Type B pancreatic cell (in vitro differentiated cells): ENCODE results near the gene CCT5. TPM values are rescaled to one million over a fixed set of nuclear protein-coding genes. Genes with fewer than 3 reads are reported as not detected.

Source experiments
- DNase-seq: peaks from one replicate; pipeline ENCODE4 v3.0.0; 2021; ENCODE audit warnings: mixed read lengths; ENCODE audit not compliant: unreplicated experiment; ENCODE audit errors: extremely low spot score
- H3K27ac Mint-ChIP-seq: 2 replicates; pipeline ENCODE4 v1.8.0; 2021; ENCODE audit warnings: mild to moderate bottlenecking, mixed read lengths
- H3K27me3 Mint-ChIP-seq: 2 replicates; pipeline ENCODE4 v1.8.0; 2021; ENCODE audit warnings: mixed read lengths
- H3K36me3 Mint-ChIP-seq: 2 replicates; pipeline ENCODE4 v1.8.0; 2021; ENCODE audit warnings: mixed read lengths
- H3K4me1 Mint-ChIP-seq: one replicate; pipeline ENCODE4 v1.8.0; 2021; ENCODE audit warnings: mixed read lengths; ENCODE audit not compliant: unreplicated experiment
- H3K4me3 Mint-ChIP-seq: 2 replicates; pipeline ENCODE4 v1.8.0; 2021; ENCODE audit warnings: mild to moderate bottlenecking, mixed read lengths
- H3K9me3 Mint-ChIP-seq: 2 replicates; pipeline ENCODE4 v1.8.0; 2021; ENCODE audit warnings: mixed read lengths
- CTCF ChIP-seq: fragments of 200-600 bp; sonication (generic); conservative IDR thresholded peaks from 2 replicates; pipeline ENCODE4 v1.5.0; 2021; ENCODE audit warnings: antibody characterized with exemption, mild to moderate bottlenecking
- total RNA-seq: library from RNA; stranded (reverse); gene quantifications from 2 replicates; pipeline ENCODE4 v1.2.1, GENCODE V29; 2021; ENCODE audit warnings: low replicate concordance

CCT5 gene
- total RNA-seq, 1 donor from 2014 or later: 255 TPM

DNA sequence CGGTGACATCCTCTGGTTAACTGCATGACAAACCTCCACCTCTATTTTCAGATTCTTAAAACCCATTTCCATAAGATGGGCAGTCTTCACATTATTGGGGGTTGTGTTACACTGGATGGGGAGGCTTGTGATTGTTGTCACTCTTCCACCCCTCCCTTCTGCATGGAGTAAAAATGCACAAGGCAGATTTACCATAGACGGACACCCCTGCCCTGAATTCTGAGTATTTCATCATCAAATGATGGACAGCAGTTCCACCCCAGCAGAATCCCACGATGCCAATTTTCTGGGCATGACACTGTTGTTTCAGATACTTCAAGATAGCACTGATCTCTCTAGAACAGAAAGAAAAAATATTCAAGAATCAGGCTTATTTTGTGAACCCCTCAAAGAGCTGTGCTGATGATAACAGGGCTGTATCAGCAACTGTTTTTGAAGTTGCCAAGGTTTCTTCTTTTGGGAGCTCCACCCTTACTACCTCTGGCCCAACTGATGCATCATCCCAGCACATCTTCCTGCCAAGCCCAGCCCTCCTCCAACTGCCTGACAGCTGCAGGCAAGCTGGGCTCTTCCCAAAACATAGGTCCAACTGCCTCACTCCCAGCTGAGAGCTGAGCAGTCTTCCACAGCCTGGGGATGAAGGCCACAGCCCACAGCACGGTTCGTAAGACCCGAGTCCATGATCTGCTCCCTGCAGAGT, 36.2 kb downstream of the CCT5 start:
- no peaks in the 10 kb centered on the region for H3K27me3 Mint-ChIP-seq
- peaks cover 9% of the 10 kb centered on the region for H3K4me1 Mint-ChIP-seq
- H3K36me3 Mint-ChIP-seq: peaks cover 22% of the 10 kb centered on the region
- no peak for DNase-seq
- no peak overlapping the region for H3K4me3 Mint-ChIP-seq
- no peaks in the 10 kb centered on the region for H3K9me3 Mint-ChIP-seq
- no peak overlapping the region for H3K27ac Mint-ChIP-seq
- no peak for TF ChIP-seq CTCF

DNA sequence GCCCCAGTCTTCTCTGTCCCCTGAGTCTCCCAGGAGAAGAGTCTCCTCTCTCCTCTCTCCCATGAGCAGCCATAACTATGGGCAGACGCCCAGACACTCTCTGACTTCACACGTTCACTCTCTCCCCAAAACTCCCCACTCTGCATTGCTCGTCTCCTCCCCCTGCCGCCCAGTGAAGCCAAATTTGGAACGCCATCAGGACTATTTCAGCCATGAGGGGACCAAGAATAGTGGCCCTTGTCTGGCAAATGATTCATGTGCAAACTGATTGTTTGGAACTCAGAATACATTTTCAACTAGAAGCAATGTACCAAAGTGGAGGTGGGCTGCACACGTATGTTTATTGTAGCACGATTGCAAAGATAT, 36.8 kb downstream of the CCT5 start:
- no peaks in the 10 kb centered on the region for H3K9me3 Mint-ChIP-seq
- H3K27me3 Mint-ChIP-seq: no peaks in the 10 kb centered on the region
- TF ChIP-seq CTCF: no peak
- no peak overlapping the region for H3K27ac Mint-ChIP-seq
- DNase-seq: no peak
- H3K36me3 Mint-ChIP-seq: peaks cover 22% of the 10 kb centered on the region
- H3K4me3 Mint-ChIP-seq: no peak overlapping the region
- peaks cover 9% of the 10 kb centered on the region for H3K4me1 Mint-ChIP-seq

GRCh38 chr5:10288592-10289219, 38.6 kb downstream of the CCT5 start:
- peaks cover 8% of the 10 kb centered on the region for H3K4me1 Mint-ChIP-seq
- H3K36me3 Mint-ChIP-seq: peaks cover 28% of the 10 kb centered on the region
- no peak overlapping the region for H3K27ac Mint-ChIP-seq
- no peak for TF ChIP-seq CTCF
- H3K4me3 Mint-ChIP-seq: no peak overlapping the region
- no peaks in the 10 kb centered on the region for H3K9me3 Mint-ChIP-seq
- no peaks in the 10 kb centered on the region for H3K27me3 Mint-ChIP-seq
- DNase-seq: no peak

- no peak for DNase-seq
- TF ChIP-seq CTCF: no peak
- no peaks in the 10 kb centered on the region for H3K9me3 Mint-ChIP-seq
- no peak overlapping the region for H3K27ac Mint-ChIP-seq
- no peaks in the 10 kb centered on the region for H3K27me3 Mint-ChIP-seq
- peaks cover 1% of the 10 kb centered on the region for H3K4me1 Mint-ChIP-seq
- no peak overlapping the region for H3K4me3 Mint-ChIP-seq
- peaks cover 28% of the 10 kb centered on the region for H3K36me3 Mint-ChIP-seq
Observed at GRCh38 chr5:10289353-10289752, 39.3 kb downstream of the CCT5 start.

DNA sequence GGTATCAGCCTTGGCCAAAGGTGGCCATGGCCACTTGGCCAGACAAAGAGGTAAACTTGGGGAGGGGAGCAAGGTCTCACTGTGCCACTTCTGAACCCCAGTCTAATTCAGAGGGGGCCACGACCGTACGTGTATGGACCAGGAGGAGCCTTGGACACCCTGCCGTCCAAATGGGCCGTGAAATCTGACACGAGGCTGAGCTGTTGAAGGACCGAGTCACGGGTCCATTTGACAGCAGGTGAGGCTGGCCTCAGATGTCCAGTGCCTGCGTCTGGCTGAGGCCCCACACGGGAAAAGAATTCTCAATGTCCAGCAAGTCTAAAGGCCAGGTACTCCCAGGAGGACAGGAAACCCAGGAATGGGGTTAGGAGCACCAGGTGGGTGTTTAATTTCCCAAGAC, 39.9 kb downstream of the CCT5 start:
- peaks cover 32% of the 10 kb centered on the region for H3K36me3 Mint-ChIP-seq
- no peaks in the 10 kb centered on the region for H3K9me3 Mint-ChIP-seq
- H3K4me3 Mint-ChIP-seq: no peak overlapping the region
- H3K4me1 Mint-ChIP-seq: no peaks in the 10 kb centered on the region
- H3K27me3 Mint-ChIP-seq: no peaks in the 10 kb centered on the region
- no peak for DNase-seq
- no peak for TF ChIP-seq CTCF
- no peak overlapping the region for H3K27ac Mint-ChIP-seq
